GM12873 (cell line): ENCODE results near the gene LMO7.

Experiments
- TF ChIP-seq, protein P1 (sequence below): IDR thresholded peaks from 2 replicates; pipeline ENCODE4 v1.5.1; 2012; ENCODE audit warnings: low read depth, mild to moderate bottlenecking, moderate library complexity, low read length, control low read depth; ENCODE audit not compliant: insufficient read depth; ENCODE audit errors: missing control alignments

LMO7 gene

DNA sequence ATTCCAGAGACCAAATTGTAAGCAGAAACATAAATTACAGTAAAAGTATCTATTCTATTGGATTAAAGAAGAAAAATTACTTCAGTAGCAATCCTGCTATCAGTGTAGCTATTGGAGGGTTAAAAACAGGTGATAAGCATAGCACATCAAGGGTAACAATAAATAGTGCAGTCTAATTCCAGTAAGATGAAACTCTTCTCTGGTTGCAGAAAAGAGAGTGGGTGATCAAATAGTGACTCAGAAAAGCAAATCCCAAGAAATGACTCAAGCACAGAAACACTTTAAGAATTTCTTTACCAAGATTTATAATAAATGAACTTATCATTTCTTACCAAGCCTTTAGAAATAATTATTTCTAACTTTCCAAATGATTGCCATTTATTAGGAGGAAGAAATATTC is 135.7 kb downstream of the LMO7 start:
- TF ChIP-seq, protein P1, sequence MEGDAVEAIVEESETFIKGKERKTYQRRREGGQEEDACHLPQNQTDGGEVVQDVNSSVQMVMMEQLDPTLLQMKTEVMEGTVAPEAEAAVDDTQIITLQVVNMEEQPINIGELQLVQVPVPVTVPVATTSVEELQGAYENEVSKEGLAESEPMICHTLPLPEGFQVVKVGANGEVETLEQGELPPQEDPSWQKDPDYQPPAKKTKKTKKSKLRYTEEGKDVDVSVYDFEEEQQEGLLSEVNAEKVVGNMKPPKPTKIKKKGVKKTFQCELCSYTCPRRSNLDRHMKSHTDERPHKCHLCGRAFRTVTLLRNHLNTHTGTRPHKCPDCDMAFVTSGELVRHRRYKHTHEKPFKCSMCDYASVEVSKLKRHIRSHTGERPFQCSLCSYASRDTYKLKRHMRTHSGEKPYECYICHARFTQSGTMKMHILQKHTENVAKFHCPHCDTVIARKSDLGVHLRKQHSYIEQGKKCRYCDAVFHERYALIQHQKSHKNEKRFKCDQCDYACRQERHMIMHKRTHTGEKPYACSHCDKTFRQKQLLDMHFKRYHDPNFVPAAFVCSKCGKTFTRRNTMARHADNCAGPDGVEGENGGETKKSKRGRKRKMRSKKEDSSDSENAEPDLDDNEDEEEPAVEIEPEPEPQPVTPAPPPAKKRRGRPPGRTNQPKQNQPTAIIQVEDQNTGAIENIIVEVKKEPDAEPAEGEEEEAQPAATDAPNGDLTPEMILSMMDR: no peak

DNA sequence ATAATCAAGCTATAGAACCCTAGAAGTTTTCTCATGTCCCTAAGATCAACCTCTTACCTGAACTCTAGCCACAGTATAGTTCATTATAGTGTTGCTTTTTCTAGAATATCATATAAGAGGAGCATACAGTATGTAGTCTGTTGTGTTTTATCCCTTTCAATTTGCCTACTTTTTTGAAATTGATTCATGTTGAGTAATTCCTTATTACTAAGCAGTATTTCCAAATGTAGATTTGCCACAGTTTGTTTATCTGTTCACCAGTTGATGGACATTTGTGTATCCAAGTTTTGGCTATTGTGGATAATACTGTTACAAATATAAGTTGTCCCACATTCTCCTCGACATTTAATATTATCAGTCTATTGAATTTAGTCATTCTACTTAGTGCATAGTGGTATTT is 138.0 kb downstream of the LMO7 start:
- TF ChIP-seq, protein P1: no peak

DNA sequence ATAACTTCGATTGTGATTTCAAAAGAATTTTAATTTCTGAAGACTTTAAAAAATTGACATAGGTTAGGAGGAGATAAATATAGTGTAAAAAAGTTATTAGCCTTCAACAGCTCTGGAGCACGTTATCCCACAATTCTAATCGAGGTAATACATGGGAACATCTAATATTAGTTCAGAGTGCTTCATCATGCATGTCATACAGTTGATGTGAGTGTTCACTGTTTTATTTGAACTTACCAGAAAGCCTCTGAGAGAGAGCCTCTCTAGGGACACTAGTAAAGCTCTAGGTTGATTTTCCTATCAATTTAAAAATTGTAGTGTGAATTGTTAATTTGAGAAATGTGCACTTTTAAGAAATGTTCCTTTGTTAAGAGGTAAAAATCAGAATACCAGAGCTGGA is 140.4 kb downstream of the LMO7 start:
- TF ChIP-seq, protein P1: no peak

DNA sequence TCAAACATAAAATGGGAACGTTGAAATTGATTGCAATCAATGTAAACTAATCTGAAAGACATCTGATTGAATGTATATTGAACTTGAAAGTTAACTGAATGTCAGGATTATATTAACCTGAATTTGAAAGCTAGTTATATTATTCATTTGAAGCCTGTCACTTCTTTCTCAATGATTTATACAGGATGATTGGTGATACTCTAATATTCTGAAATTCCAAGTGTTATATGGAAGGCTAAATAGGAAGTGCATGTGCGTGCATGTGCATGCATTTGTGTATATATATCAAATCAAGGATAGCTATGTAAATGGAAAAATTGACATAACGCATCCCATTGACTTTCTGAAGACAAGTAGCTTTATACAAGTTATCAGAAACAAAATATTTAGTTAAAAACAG is 143.3 kb downstream of the LMO7 start:
- TF ChIP-seq, protein P1: no peak

DNA sequence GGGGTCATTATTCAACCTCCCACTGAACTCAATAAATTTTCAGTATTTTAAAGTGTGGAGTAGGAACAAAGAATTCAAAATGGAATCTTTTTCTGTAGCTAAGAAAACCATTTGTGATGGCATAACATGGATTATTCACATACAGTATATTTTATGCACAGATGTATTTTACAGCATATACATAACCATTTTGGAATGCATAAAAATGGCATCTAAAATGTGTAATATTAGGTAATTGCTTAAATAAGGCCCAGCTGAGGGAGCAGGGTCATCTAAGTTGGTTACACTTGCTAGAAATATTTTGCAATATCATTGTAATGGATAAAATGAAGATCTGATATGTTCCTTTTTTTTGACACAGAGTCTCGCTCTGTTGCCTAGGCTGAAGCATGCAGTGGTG is 146.9 kb downstream of the LMO7 start:
- TF ChIP-seq, protein P1: no peak

DNA sequence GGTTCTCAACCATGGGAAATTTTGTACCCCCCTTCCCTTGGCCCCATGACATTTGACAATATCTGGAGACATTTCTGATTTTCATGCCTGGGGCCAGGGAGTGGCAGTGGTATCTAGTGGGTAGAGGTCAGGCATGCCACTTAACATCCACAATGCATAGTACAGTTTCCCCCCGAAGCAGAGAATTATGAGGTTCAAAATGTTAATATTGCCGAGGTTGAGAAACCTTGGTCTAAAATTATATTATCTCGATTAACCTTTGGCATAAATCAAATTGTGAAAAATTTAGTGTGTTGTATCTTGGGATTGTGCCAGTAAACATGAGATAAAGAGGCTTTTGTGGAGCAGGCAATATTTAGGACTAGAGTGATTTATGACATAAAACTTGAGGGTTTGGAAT is 147.9 kb downstream of the LMO7 start:
- TF ChIP-seq, protein P1: no peak

DNA sequence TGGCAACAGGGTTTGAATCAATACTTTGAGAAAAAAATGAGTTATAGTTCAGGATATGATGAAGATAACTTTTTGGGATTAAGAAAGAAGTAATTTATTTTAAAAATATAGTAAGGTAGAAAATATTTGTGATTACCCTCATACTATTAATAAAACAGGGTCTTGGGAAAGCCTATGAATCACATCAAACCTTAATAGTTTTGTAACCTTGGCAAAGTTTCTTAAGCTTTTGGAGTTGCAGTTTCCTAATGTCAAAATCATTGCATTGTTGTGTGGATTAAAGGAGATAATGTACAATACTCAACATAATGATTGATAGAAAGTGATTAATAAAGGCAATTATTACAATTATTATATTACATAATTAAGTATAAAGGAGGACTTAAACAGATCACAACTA is 149.0 kb downstream of the LMO7 start:
- TF ChIP-seq, protein P1: no peak
